K562 (cell line): ENCODE results near the gene VSTM1. TPM values are rescaled to one million over a fixed set of nuclear protein-coding genes. Genes with fewer than 3 reads are reported as not detected.
A peak's percentile ranks its signal among the peaks of the same experiment; 100 is the strongest.

Experiments
- ATAC-seq: fragments of 200-7000 bp; cut with Tn5 transposase; 3 replicates; pipeline ENCODE4 v1.9.1; 2020; ENCODE audit warnings: moderate library complexity
- BruUV-seq: library from RNA; stranded (reverse); fragments of 400-500 nt; replicated peaks from 2 replicates; lab custom pipeline; 2021; lab: Mats Ljungman, UMichigan
- CTCF ChIA-PET: fragments of 300-600 bp; formaldehyde crosslinking; extraction: SDS; loops from one replicate; lab custom pipeline; 2021; ENCODE audit warnings: low intra/inter-chr PET ratio; lab: Yijun Ruan, JAX
- POLR2A ChIA-PET: fragments of 300-600, 350-650 bp; sonication (Branson Sonifier 250); formaldehyde crosslinking; extraction: SDS; loops from one replicate; lab custom pipeline; 2021; ENCODE audit warnings: antibody characterized with exemption, inconsistent platforms; lab: Yijun Ruan, JAX
- DNase-seq, 4 experiments: peaks; one replicate each; pipeline versions ENCODE4 v3.0.0 to v3.0.0-alpha.2; 2011 to 2018; ENCODE audit warnings: low spot score in 3 of 4, mixed read lengths in 3 of 4; ENCODE audit errors: extremely low read depth in 1 of 4
- FAIRE-seq: peaks from 2 replicates; lab custom pipeline; 2011; peaks lifted over from hg19 to GRCh38; lab: Jason Lieb, UNC
- H2AFZ ChIP-seq: 2 replicates; pipeline ENCODE4 v1.6.0; 2011; ENCODE audit warnings: low read depth, low read length, control low read depth, inconsistent platforms
- H3K27ac ChIP-seq: fragments of 200-600 bp; 3 replicates; pipeline ENCODE4 v1.8.0; 2011; ENCODE audit warnings: low read depth, mild to moderate bottlenecking, control low read depth, inconsistent platforms, low read length, moderate library complexity, mixed read lengths; ENCODE audit errors: extremely low read depth
- H3K27me3 ChIP-seq, 2 experiments: fragments of 300-600 bp in 1 of 2; 2 replicates in 1 of 2; 3 replicates in 1 of 2; pipeline versions ENCODE4 v1.6.0 to v1.8.0; 2011; ENCODE audit warnings: inconsistent platforms in 2 of 2, low read length in 2 of 2, mild to moderate bottlenecking in 1 of 2, mixed read lengths in 1 of 2, moderate library complexity in 1 of 2; ENCODE audit not compliant: control insufficient read depth in 2 of 2, insufficient read depth in 2 of 2
- H3K36me3 ChIP-seq: fragments of 300-600 bp; 3 replicates; pipeline ENCODE4 v1.8.0; 2011; ENCODE audit warnings: mild to moderate bottlenecking, low read length, inconsistent platforms; ENCODE audit not compliant: control insufficient read depth, insufficient read depth
- H3K4me1 ChIP-seq, 2 experiments: fragments of 200-600 bp in 1 of 2; replicated peaks in 1 of 2; 2 replicates in 1 of 2; 3 replicates in 1 of 2; pipeline versions ENCODE4 v1.5.1 to v1.8.0; 2011; ENCODE audit warnings: inconsistent platforms in 2 of 2, low read length in 2 of 2, mild to moderate bottlenecking in 1 of 2, mixed read lengths in 1 of 2, moderate library complexity in 1 of 2; ENCODE audit not compliant: control insufficient read depth in 2 of 2, insufficient read depth in 2 of 2
- H3K4me2 ChIP-seq: 2 replicates; pipeline ENCODE4 v1.6.1; 2011; ENCODE audit warnings: low read length, control low read depth, inconsistent platforms, mixed read lengths; ENCODE audit not compliant: insufficient read depth
- H3K4me3 ChIP-seq: fragments of 200-600 bp; sonication (generic), shearing (Covaris generic); 2 replicates; pipeline ENCODE4 v1.5.1; 2016; ENCODE audit warnings: control low read depth, inconsistent platforms
- H3K79me2 ChIP-seq: fragments of 200-600 bp; 3 replicates; pipeline ENCODE4 v1.8.0; 2011; ENCODE audit warnings: low read length, inconsistent platforms; ENCODE audit not compliant: control insufficient read depth, insufficient read depth
- H3K9ac ChIP-seq, 2 experiments: 2 replicates each; pipeline versions ENCODE4 v1.6.0 to v1.6.1; 2011; ENCODE audit warnings: low read depth in 2 of 2, low read length in 2 of 2, control low read depth in 1 of 2, inconsistent platforms in 1 of 2, mild to moderate bottlenecking in 1 of 2, mixed read lengths in 1 of 2; ENCODE audit not compliant: insufficient read depth in 1 of 2
- H3K9me1 ChIP-seq: one replicate; pipeline ENCODE4 v1.6.0; 2011; ENCODE audit warnings: inconsistent platforms, mild to moderate bottlenecking, low read length, moderate library complexity; ENCODE audit not compliant: control insufficient read depth, insufficient read depth
- H3K9me3 ChIP-seq: replicated peaks from 2 replicates; pipeline ENCODE4 v1.5.1; 2011; ENCODE audit warnings: low read depth, low read length, inconsistent platforms; ENCODE audit not compliant: control insufficient read depth, insufficient read depth
- H4K20me1 ChIP-seq: replicated peaks from 2 replicates; pipeline ENCODE4 v1.6.1; 2011; ENCODE audit warnings: low read length, inconsistent platforms, mixed read lengths; ENCODE audit not compliant: control insufficient read depth, insufficient read depth
- TAF7 ChIP-seq: fragments of 450-650 bp; IDR thresholded peaks from 2 replicates; pipeline ENCODE4 v1.6.1; 2016; ENCODE audit warnings: missing genetic modification characterization, missing compliant biosample characterization
- WGBS: fragments of 100-300 bp; shearing (Covaris generic); methylation state at CpG from one replicate; pipeline ENCODE4 v1.1.6; 2016; ENCODE audit warnings: low coverage, mixed read lengths; ENCODE audit not compliant: insufficient coverage; ENCODE audit errors: missing lambda C conversion rate; 5-methylcytosine and 5-hydroxymethylcytosine counted together
- in situ Hi-C: fragments of 300-500 bp; cut with MboI; formaldehyde crosslinking; loops from 4 replicates; pipeline ENCODE4 v1.15.0; 2018; ENCODE audit warnings: inconsistent platforms, mixed read lengths
- intact Hi-C: fragments of 100-400 bp; cut with micrococcal nuclease; formaldehyde crosslinking; loops from 2 replicates; pipeline ENCODE4 v1.14.2; 2022
- polyA plus RNA-seq, 8 experiments: library from polyadenylated mRNA; depleted of rRNA in 4 of 8; stranded (reverse) in 5 of 8; unstranded in 3 of 8; fragments of >200 nt; fragmentation: Nextera tagmentation in 2 of 8; fragmentation: Illumina TruSeq in 1 of 8; extraction: Ambion mirVana in 2 of 8; extraction: Trizol in 1 of 8; gene quantifications; 2 replicates each; pipeline versions ENCODE4 v1.2.1 to v1.2.3, GENCODE V29; 2011 to 2014; ENCODE audit warnings: inconsistent platforms in 1 of 8, missing spikeins in 1 of 8
- total RNA-seq, 7 experiments: library from RNA; depleted of rRNA in 6 of 7; stranded (reverse); fragments of >200 nt in 6 of 7; fragmentation: Illumina TruSeq in 2 of 7; extraction: Trizol in 2 of 7; gene quantifications; 2 replicates each; pipeline versions ENCODE4 v1.2.1 to v1.2.3, GENCODE V29; 2011 to 2021; ENCODE audit warnings: low replicate concordance in 1 of 7
- TF ChIP-seq, protein P1 (sequence below), 2 experiments: fragments of 450-650 bp; IDR thresholded peaks; 2 replicates each; pipeline ENCODE4 v1.6.1; 2018; ENCODE audit warnings: mild to moderate bottlenecking in 2 of 2, low read depth in 1 of 2; ENCODE audit not compliant: partially characterized antibody in 2 of 2

The VSTM1 gene
- total and polyA plus RNA-seq, 9 of the 15 experiments (the other 6 are each of a cell fraction or from before 2014, with no cell fraction given): not detected

DNA sequence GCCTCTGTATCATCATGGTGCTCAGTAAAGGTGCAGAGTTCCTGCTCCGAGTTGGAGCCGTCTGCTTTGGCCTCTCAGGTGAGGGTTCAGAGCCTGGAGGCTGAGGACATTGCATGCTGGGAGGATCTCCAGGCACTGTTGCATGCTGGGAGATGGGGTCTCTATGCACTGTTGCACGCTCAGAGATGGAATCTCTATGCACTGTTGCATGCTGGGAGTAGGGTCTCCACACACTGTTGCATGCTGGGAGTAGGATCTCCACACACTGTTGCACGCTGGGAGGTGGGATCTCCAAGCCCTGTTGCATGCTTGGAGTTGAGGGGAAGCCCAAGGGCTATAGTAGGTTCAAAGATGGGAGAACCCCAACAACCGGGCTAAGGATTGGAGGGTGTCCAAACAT, 64.0 kb downstream of the VSTM1 start:
- no TSS peak for BruUV-seq
- intact Hi-C loops: no loop called here
- CTCF ChIA-PET: no interaction called here
- Histone ChIP-seq H3K4me1 (no peaks in the 10 kb centered on the region), H3K4me3 (no peak overlapping the region), H4K20me1 (no peaks in the 10 kb centered on the region), H3K36me3 (no peaks in the 10 kb centered on the region), H3K9ac (no peak overlapping the region), H3K79me2 (no peaks in the 10 kb centered on the region), H2AFZ (no peak overlapping the region), H3K4me2 (no peak overlapping the region), H3K27me3 (peaks cover 5 to 17% of the 10 kb centered on the region in 2 experiments; a peak in 2 of 5 replicates), H3K9me1 (no peaks in the 10 kb centered on the region), H3K9me3 (no peaks in the 10 kb centered on the region), H3K27ac (no peak overlapping the region)
- ATAC-seq (peak; percentile 43; the same call in 1 of the 3 replicates), DNase-seq (no peak), FAIRE-seq (no peak)
- in situ Hi-C loops: no loop called here
- POLR2A ChIA-PET: no interaction called here
- TF ChIP-seq, protein P1, sequence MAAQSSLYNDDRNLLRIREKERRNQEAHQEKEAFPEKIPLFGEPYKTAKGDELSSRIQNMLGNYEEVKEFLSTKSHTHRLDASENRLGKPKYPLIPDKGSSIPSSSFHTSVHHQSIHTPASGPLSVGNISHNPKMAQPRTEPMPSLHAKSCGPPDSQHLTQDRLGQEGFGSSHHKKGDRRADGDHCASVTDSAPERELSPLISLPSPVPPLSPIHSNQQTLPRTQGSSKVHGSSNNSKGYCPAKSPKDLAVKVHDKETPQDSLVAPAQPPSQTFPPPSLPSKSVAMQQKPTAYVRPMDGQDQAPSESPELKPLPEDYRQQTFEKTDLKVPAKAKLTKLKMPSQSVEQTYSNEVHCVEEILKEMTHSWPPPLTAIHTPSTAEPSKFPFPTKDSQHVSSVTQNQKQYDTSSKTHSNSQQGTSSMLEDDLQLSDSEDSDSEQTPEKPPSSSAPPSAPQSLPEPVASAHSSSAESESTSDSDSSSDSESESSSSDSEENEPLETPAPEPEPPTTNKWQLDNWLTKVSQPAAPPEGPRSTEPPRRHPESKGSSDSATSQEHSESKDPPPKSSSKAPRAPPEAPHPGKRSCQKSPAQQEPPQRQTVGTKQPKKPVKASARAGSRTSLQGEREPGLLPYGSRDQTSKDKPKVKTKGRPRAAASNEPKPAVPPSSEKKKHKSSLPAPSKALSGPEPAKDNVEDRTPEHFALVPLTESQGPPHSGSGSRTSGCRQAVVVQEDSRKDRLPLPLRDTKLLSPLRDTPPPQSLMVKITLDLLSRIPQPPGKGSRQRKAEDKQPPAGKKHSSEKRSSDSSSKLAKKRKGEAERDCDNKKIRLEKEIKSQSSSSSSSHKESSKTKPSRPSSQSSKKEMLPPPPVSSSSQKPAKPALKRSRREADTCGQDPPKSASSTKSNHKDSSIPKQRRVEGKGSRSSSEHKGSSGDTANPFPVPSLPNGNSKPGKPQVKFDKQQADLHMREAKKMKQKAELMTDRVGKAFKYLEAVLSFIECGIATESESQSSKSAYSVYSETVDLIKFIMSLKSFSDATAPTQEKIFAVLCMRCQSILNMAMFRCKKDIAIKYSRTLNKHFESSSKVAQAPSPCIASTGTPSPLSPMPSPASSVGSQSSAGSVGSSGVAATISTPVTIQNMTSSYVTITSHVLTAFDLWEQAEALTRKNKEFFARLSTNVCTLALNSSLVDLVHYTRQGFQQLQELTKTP (IDR thresholded peaks at IDR 0.05; ENCODE audit: low read depth in 1 of 2, partially characterized antibody in 2 of 2): peak in 1 of 2 experiments; percentile 90
- no peak for TF ChIP-seq TAF7 (tag)
- 0% methylated on average over 5 of the region's 5 CpGs for WGBS
